CD4-positive, alpha-beta T cell treated with Interleukin-1 beta for 1 hour (primary cell): ENCODE data around the gene CNNM1.

ENCODE experiments used
- DNase-seq, 2 donors: peaks; one replicate each; pipeline ENCODE4 v3.0.0-alpha.2; 2020 to 2022

The CNNM1 gene

DNA sequence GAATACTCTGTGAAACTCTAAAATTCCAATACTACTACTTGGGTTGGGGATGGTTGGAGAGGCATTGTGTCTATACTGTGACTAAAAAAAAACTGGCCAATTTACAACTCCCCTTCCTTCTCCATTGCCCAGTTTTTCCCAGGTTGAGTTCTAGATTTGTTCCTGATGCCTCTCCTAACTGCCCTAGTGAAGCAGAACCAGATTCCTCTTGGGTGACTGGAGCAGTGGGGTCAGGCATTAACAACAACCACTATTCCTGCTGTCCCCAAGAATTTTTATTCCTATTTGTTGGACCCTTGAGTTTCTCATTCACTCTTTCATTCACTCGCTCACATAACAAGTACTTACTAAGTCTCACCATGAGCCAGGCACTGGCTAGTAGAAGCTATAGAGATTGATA, 95.5 kb downstream of the CNNM1 start:
- DNase-seq = no peak

- DNase-seq = no peak
Measured at GRCh38 chr10:99425204-99425603, 96.0 kb downstream of the CNNM1 start.

DNA sequence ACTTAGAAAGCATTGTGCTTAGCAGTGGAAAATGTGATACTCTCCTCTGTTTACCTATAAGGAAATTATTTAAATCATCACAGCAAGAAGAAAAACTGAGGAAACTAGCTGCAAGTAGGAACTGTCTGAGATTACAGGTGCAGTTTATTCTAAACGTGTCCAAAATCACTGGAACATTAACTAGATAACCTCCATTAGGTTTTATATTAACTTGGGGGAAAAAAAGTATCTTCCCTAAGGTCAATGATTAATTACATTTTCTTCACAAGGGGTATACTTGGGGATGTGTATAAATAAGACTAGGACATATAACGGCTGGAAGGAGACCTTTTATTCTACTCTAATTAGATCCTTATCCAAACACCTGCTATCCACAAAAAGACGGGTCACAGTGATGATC, 97.5 kb downstream of the CNNM1 start:
- DNase-seq = no peak

- no peak for DNase-seq
Measured at GRCh38 chr10:99427566-99428190, 98.5 kb downstream of the CNNM1 start.

GRCh38 chr10:99429517-99430095, 100.5 kb downstream of the CNNM1 start:
- no peak for DNase-seq

DNA sequence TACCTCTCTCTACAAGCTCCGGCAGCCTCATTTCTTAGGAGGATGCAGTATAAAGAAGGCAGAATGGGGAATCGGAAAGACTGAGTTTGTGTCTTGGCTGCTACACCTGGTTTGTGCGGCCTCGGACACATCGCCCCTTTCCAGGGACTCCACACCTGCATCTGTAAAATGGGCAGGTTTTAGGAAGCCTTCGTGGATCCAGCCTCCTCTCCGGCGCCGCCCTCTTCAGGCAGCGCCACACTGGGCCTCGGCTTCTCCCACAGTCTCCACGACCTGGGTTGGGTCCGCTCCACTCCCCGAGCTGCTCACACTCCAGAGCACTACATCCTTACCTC, 100.9 kb downstream of the CNNM1 start:
- DNase-seq = no peak

DNA sequence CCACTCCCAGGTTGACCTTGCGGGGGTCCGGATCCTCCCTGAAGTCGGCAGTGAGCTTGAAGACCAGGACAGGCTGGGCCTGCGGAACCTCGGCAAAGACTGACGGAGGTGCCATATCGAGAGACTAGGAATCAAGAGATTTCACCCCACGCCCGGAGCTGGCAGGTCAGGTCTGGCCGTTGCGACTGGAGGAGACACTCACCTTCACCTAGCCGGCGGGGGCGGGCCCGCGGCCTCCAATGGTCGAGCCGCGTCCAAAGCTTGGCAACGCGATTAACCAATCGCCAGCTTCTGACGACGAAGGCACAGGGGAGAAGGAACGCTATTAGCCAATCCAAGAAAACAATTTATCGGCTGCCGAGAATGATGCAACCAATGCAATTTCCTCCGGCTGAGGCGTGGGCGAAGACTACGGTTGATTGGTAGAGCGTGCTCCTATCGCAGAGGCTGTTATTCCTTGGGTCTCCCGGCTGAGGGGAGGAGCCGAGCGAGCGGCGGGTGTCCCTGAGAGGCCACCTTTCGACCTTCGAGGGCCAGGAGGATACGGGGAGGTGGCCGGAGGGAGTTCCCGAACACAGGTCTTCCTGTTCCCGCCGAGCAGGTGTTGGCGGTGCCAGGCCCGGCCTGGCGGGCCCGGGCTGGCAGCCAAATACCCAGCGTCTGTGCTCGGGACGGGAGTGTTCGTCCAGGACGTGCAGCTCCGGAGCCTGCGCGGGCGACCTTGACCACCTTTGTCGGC, 101.5 kb downstream of the CNNM1 start, which contains the start of gene GOT1:
GOT1 (minus strand) TSS at position 174 of the 739 bp plus-strand sequence; CDS start at position 115, 59 bp downstream.
- peak; percentile 96 for DNase-seq

- DNase-seq = peak in 1 of 2 donors; percentile 27
Measured at GRCh38 chr10:99431190-99431760, 102.1 kb downstream of the CNNM1 start.

DNA sequence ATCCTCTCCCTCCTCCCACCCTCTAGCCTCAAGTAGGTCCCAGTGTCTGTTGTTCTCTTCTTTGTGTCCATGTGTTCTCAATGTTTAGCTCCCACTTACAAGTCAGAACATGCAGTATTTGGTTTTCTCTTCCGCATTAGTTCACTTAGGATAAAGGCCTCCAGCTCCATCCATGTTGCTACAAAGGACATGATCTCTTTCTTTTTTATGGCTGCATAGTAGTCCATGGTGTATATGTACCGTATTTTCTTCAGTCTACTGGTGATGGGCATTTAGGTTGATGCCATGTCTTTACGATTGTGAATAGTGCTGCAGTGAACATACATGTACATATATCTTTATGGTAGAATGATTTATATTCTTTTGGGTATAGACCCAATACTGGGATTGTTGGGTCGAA, 102.9 kb downstream of the CNNM1 start:
- no peak for DNase-seq

- no peak for DNase-seq
Measured at GRCh38 chr10:99432881-99433280, 103.7 kb downstream of the CNNM1 start.

DNA sequence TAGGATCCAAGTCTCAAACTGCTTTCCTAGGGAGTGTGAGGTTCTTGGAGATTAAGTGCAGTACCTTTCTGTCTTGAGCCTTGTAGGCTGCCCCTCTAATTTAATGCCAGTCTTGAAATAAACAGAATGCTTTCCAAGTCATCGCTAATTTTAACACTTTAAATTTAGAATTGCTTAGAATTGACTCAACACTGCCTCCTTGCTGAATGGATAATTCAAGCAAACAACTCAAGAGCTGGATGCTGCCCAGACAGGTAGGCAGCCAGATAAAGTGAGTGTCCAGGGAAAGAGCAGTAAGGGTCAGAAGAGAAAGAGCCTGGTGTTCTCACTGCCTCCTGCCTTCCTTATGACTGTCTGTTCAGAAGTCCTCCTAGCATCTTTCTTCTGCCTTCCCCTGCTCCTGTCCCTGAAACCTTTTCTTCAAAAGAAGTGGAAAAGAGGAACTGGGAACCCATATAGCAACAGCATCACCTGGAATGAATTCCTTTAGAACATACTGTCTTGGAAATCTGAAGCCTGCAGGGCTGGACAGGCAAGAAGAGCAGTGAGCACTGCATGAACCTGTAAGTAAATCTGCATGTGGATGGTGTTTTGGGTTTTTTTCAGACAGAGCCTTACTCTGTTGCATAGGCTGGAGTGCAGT, 104.3 kb downstream of the CNNM1 start:
- DNase-seq = no peak

DNA sequence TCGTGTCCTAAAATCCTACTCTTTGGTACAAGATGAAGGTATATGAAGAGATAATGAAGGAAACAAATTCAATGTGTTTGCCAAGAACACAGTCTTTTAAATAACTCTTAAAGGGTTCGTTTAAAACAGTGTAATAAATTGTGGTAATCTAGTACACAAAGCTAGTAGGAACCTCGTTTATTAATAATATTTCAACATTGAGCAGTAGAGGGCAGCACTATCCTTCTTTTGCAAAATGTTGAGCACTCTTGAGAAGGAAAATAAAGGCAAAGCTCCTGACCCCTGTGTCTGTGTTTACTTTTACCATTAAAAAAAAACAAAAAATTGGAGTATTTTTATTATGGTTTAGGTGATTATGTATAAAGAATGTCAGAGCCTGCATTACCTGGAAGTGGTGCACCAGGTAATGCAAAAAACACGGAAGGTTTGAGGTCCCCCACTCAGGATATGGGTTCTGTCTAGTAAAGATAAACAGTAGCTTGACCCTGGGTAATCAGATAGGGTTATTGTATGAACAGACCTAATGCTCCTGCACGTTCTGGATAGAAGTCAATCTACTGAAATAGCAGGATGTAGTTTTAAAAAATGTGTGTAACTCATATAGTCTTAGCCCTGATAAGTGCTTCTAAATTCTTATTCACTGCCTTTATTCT, 107.0 kb downstream of the CNNM1 start:
- DNase-seq = peak in 1 of 2 donors; percentile 52

DNA sequence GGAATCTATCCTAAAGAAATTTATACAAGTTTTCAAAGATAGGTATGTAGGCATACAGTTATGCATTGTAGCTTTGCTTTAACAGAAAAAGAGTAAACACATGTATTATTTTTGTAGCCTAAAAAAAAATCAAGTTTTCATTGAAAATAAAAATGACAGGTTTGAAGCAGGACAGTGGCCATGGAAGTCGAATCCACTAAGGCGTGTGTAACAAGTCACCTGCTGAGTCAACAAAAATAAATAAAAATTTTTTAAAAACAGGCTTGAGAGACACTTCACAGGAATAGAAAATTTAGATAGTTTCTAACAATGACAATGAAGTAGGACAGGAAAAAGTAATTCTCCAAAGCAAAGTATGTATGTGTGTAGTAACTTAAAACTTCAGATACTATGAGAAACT, 109.7 kb downstream of the CNNM1 start:
- DNase-seq = no peak

- DNase-seq = no peak
Measured at GRCh38 chr10:99442394-99442793, 113.2 kb downstream of the CNNM1 start.

GRCh38 chr10:99443500-99443899, 114.3 kb downstream of the CNNM1 start:
- no peak for DNase-seq
